NB4 (cell line): Measurements from ENCODE around the gene SEL1L2.

Experiments
- DNase-seq: peaks from one replicate; pipeline ENCODE4 v3.0.0; 2010; ENCODE audit warnings: low read depth
- H3K4me3 ChIP-seq: one replicate; pipeline ENCODE4 v1.5.1; 2011; ENCODE audit warnings: mild to moderate bottlenecking, low read depth, low read length, moderate library complexity
- CTCF ChIP-seq: IDR thresholded peaks from one replicate; pipeline ENCODE4 v1.5.1; 2012; ENCODE audit warnings: low read depth, low read length
- MAX ChIP-seq: IDR thresholded peaks from 2 replicates; pipeline ENCODE4 v1.6.1; 2011; ENCODE audit warnings: low read depth, low read length
- MYC ChIP-seq: IDR thresholded peaks from 2 replicates; pipeline ENCODE4 v1.6.1; 2011; ENCODE audit warnings: low read depth, low read length
- POLR2A ChIP-seq: IDR thresholded peaks from 2 replicates; pipeline ENCODE4 v1.6.1; 2011; ENCODE audit warnings: mild to moderate bottlenecking; ENCODE audit not compliant: insufficient read length; ENCODE audit errors: extremely low read depth

The SEL1L2 gene

GRCh38 chr20:13884803-13885202, 105.6 kb downstream of the SEL1L2 start:
- TF ChIP-seq MAX, result no peak
- no peak for TF ChIP-seq CTCF
- TF ChIP-seq MYC, result no peak
- TF ChIP-seq POLR2A, result no peak
- H3K4me3 ChIP-seq, result no peak overlapping the region
- DNase-seq, result no peak

GRCh38 chr20:13883425-13883824, 107.0 kb downstream of the SEL1L2 start:
- TF ChIP-seq MYC (no peak), MAX (no peak), POLR2A (no peak), CTCF (no peak)
- H3K4me3 ChIP-seq, result no peak overlapping the region
- DNase-seq, result no peak

- no peak for DNase-seq
- H3K4me3 ChIP-seq, result no peak overlapping the region
- TF ChIP-seq CTCF (no peak), MYC (no peak), MAX (no peak), POLR2A (no peak)
Observed at GRCh38 chr20:13878566-13878965, 111.8 kb downstream of the SEL1L2 start.

- H3K4me3 ChIP-seq, result no peak overlapping the region
- no peak for DNase-seq
- TF ChIP-seq POLR2A, result no peak
- no peak for TF ChIP-seq MAX
- no peak for TF ChIP-seq MYC
- TF ChIP-seq CTCF, result no peak
Observed at GRCh38 chr20:13877793-13878192, 112.6 kb downstream of the SEL1L2 start.

- no peak for TF ChIP-seq POLR2A
- TF ChIP-seq MAX, result no peak
- TF ChIP-seq CTCF, result no peak
- no peak for TF ChIP-seq MYC
- no peak overlapping the region for H3K4me3 ChIP-seq
- DNase-seq, result no peak
Observed at GRCh38 chr20:13875265-13875811, 115.1 kb downstream of the SEL1L2 start.
